Measurements from ENCODE around the gene CACNB1. TPM values are rescaled to one million over a fixed set of nuclear protein-coding genes. Genes with fewer than 3 reads are reported as not detected.

Gene CACNB1
- total RNA-seq, 1 experiment from 2014 or later = 20.0 TPM

DNA sequence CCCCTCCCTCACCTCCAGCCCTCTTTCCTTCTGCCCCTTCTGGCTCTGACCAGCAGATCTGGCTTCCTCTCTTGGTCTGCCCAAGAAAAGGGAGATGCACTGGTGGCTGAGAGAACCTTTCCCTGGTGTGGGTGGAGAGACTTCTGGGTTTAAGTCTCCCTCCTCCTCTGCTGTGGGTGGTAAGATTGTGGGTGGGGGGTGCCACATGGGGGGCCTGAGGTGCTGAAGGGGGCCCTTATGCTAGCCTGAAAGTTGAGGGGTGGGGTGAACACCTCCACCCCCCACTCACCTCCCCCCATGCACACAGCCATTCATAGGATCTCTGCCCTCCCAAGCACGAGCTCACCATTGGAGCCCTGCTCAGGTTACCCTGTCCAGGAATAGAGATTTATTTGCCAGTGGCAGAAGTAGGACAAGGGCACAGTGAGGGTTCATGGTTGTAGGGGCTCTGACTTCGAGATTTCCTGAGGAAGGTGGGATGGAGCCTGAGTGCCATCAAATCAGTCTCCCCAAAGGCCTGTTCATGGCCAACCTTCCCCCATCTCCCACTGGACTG, 30.0 kb upstream of the CACNB1 start:
- Histone ChIP-seq H2BK12ac (ENCODE audit: insufficient read length, low read depth, low read length) (no peak overlapping the region), H3K18ac (ENCODE audit: insufficient read length, low read depth, low read length) (no peak overlapping the region), H3K79me2 (ENCODE audit: insufficient read depth, low read length) (no peaks in the 10 kb centered on the region), H3K9ac (ENCODE audit: extremely low read depth, insufficient read length, low read length) (no peak overlapping the region), H4K8ac (replicated peaks; ENCODE audit: insufficient read length, low read depth, low read length) (no peak overlapping the region), H2BK20ac (ENCODE audit: low read depth, low read length, poor library complexity, severe bottlenecking) (no peak overlapping the region), H3K27me3 (ENCODE audit: insufficient read depth, low read length) (peaks cover 17% of the 10 kb centered on the region; the same call in 1 of the 2 replicates), H2BK15ac (ENCODE audit: low read depth, low read length) (no peak overlapping the region), H2AFZ (ENCODE audit: low read length) (no peak overlapping the region), H3K56ac (ENCODE audit: insufficient read length, low read depth, low read length) (no peak overlapping the region), H3K9me3 (ENCODE audit: control insufficient read depth, low read depth, low read length) (no peaks in the 10 kb centered on the region), H3K79me1 (ENCODE audit: insufficient read depth, low read depth, low read length, poor library complexity, severe bottlenecking) (no peaks in the 10 kb centered on the region), H3K4me1 (ENCODE audit: insufficient read depth, low read length) (no peaks in the 10 kb centered on the region), H3K4me2 (ENCODE audit: insufficient read depth, insufficient read length, low read length) (no peak overlapping the region), H2BK120ac (ENCODE audit: low read depth, low read length, poor library complexity, severe bottlenecking) (no peak overlapping the region), H3K14ac (ENCODE audit: insufficient read depth, low read length) (no peak overlapping the region), H3K23me2 (ENCODE audit: insufficient read length, low read depth, low read length, poor library complexity, severe bottlenecking) (peaks cover 21% of the 10 kb centered on the region), H4K5ac (ENCODE audit: insufficient read length, low read depth, low read length) (no peak overlapping the region), H3T11ph (ENCODE audit: low read length) (no peak overlapping the region), H2AK5ac (ENCODE audit: insufficient read length, low read length) (no peak overlapping the region), H2BK5ac (ENCODE audit: insufficient read length, low read length) (no peak overlapping the region), H3K23ac (ENCODE audit: insufficient read length, low read depth, low read length) (no peak overlapping the region), H4K20me1 (ENCODE audit: control insufficient read depth, insufficient read depth, insufficient read length) (no peaks in the 10 kb centered on the region), H4K91ac (ENCODE audit: insufficient read length, low read depth, low read length) (no peak overlapping the region), H3K4ac (ENCODE audit: low read depth, low read length) (no peak overlapping the region), H3K27ac (ENCODE audit: insufficient read length, low read depth, low read length) (no peak overlapping the region)
- H3K27ac Mint-ChIP-seq = no peak overlapping the region
- no CpG with 5 or more reads among the region's 2 CpGs for WGBS (ENCODE audit: extremely low coverage, insufficient read length, low lambda C conversion rate)
- H3K9me3 Mint-ChIP-seq = no peaks in the 10 kb centered on the region
- DNase-seq = no peak
- peaks cover 28 to 34% of the 10 kb centered on the region in 2 experiments for H3K4me1 Mint-ChIP-seq
- H3K36me3 Mint-ChIP-seq (ENCODE audit: insufficient read depth in 1 of 3, low read depth in 3 of 3) = no peaks in the 10 kb centered on the region
- peaks cover 60% of the 10 kb centered on the region for H3K27me3 Mint-ChIP-seq (ENCODE audit: low read depth)
- no peak overlapping the region for H3K4me3 Mint-ChIP-seq
- TF ChIP-seq, protein P1, sequence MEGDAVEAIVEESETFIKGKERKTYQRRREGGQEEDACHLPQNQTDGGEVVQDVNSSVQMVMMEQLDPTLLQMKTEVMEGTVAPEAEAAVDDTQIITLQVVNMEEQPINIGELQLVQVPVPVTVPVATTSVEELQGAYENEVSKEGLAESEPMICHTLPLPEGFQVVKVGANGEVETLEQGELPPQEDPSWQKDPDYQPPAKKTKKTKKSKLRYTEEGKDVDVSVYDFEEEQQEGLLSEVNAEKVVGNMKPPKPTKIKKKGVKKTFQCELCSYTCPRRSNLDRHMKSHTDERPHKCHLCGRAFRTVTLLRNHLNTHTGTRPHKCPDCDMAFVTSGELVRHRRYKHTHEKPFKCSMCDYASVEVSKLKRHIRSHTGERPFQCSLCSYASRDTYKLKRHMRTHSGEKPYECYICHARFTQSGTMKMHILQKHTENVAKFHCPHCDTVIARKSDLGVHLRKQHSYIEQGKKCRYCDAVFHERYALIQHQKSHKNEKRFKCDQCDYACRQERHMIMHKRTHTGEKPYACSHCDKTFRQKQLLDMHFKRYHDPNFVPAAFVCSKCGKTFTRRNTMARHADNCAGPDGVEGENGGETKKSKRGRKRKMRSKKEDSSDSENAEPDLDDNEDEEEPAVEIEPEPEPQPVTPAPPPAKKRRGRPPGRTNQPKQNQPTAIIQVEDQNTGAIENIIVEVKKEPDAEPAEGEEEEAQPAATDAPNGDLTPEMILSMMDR (conservative IDR thresholded peaks at IDR 0.05) = no peak

All from H9 (cell line).